HEK293 (cell line): ENCODE data around the gene PCDHA13.

Experiments
- BCL11A ChIP-seq: fragments of 450-650 bp; formaldehyde crosslinking; IDR thresholded peaks from 2 replicates; pipeline ENCODE4 v1.5.1; 2016; ENCODE audit warnings: low read depth, missing biosample characterization, missing genetic modification characterization
- FEZF1 ChIP-seq: fragments of 450-650 bp; formaldehyde crosslinking; IDR thresholded peaks from 2 replicates; pipeline ENCODE4 v1.5.1; 2016; ENCODE audit warnings: missing biosample characterization, missing genetic modification characterization
- KLF8 ChIP-seq: fragments of 450-650 bp; formaldehyde crosslinking; IDR thresholded peaks from 2 replicates; pipeline ENCODE4 v1.5.1; 2016; ENCODE audit warnings: missing biosample characterization, missing genetic modification characterization
- SCRT1 ChIP-seq: fragments of 450-650 bp; formaldehyde crosslinking; IDR thresholded peaks from 2 replicates; pipeline ENCODE4 v1.5.1; 2016; ENCODE audit warnings: missing biosample characterization, missing genetic modification characterization, borderline replicate concordance
- TRIM28 ChIP-seq: IDR thresholded peaks from 2 replicates; pipeline ENCODE4 v1.6.1; 2011; ENCODE audit warnings: low read length, control low read depth, borderline replicate concordance
- ZBTB7A ChIP-seq: fragments of 450-650 bp; formaldehyde crosslinking; IDR thresholded peaks from 2 replicates; pipeline ENCODE4 v1.5.1; 2016; ENCODE audit warnings: low read depth, missing biosample characterization, missing genetic modification characterization
- ZEB2 ChIP-seq: fragments of 450-650 bp; formaldehyde crosslinking; IDR thresholded peaks from 2 replicates; pipeline ENCODE4 v1.5.1; 2016; ENCODE audit warnings: missing biosample characterization, missing genetic modification characterization
- ZFHX2 ChIP-seq: fragments of 450-650 bp; formaldehyde crosslinking; conservative IDR thresholded peaks from 2 replicates; pipeline ENCODE4 v1.5.1; 2016; ENCODE audit warnings: missing biosample characterization, missing genetic modification characterization
- ZFP41 ChIP-seq: fragments of 450-650 bp; formaldehyde crosslinking; IDR thresholded peaks from 2 replicates; pipeline ENCODE4 v1.5.1; 2016; ENCODE audit warnings: missing biosample characterization, missing genetic modification characterization, borderline replicate concordance
- ZNF157 ChIP-seq: fragments of 450-650 bp; formaldehyde crosslinking; IDR thresholded peaks from 2 replicates; pipeline ENCODE4 v1.5.1; 2016; ENCODE audit warnings: missing biosample characterization, missing genetic modification characterization
- ZNF175 ChIP-seq: fragments of 450-650 bp; formaldehyde crosslinking; IDR thresholded peaks from 2 replicates; pipeline ENCODE4 v1.5.1; 2016; ENCODE audit warnings: missing biosample characterization, missing genetic modification characterization
- ZNF211 ChIP-seq: fragments of 450-650 bp; formaldehyde crosslinking; IDR thresholded peaks from 2 replicates; pipeline ENCODE4 v1.5.1; 2016; ENCODE audit warnings: low read depth, missing biosample characterization, missing genetic modification characterization
- ZNF266 ChIP-seq: fragments of 450-650 bp; formaldehyde crosslinking; IDR thresholded peaks from 2 replicates; pipeline ENCODE4 v1.5.1; 2016; ENCODE audit warnings: missing biosample characterization, missing genetic modification characterization, low read depth
- ZNF302 ChIP-seq: fragments of 450-650 bp; formaldehyde crosslinking; IDR thresholded peaks from 2 replicates; pipeline ENCODE4 v1.5.1; 2016; ENCODE audit warnings: missing biosample characterization, missing genetic modification characterization, low read depth
- ZNF341 ChIP-seq: fragments of 450-650 bp; formaldehyde crosslinking; IDR thresholded peaks from 2 replicates; pipeline ENCODE4; 2016; ENCODE audit warnings: low read depth, missing biosample characterization, missing genetic modification characterization
- ZNF350 ChIP-seq: fragments of 450-650 bp; formaldehyde crosslinking; IDR thresholded peaks from 2 replicates; pipeline ENCODE4 v1.5.0; 2017; ENCODE audit warnings: missing biosample characterization, mild to moderate bottlenecking, missing genetic modification characterization
- ZNF354C ChIP-seq: fragments of 450-650 bp; formaldehyde crosslinking; IDR thresholded peaks from 2 replicates; pipeline ENCODE4 v1.5.1; 2016; ENCODE audit warnings: missing biosample characterization, missing genetic modification characterization, low read depth, borderline replicate concordance
- ZNF391 ChIP-seq: fragments of 450-650 bp; formaldehyde crosslinking; IDR thresholded peaks from 2 replicates; pipeline ENCODE4 v1.5.1; 2016; ENCODE audit warnings: low read depth, missing biosample characterization, missing genetic modification characterization, borderline replicate concordance
- ZNF521 ChIP-seq: fragments of 450-650 bp; formaldehyde crosslinking; IDR thresholded peaks from 2 replicates; pipeline ENCODE4 v1.5.1; 2017; ENCODE audit warnings: missing biosample characterization, mild to moderate bottlenecking, missing genetic modification characterization
- ZNF529 ChIP-seq: fragments of 450-650 bp; formaldehyde crosslinking; IDR thresholded peaks from 2 replicates; pipeline ENCODE4 v1.5.1; 2017; ENCODE audit warnings: missing genetic modification characterization, missing biosample characterization; ENCODE audit not compliant: insufficient replicate concordance
- ZNF549 ChIP-seq: fragments of 450-650 bp; IDR thresholded peaks from 2 replicates; pipeline ENCODE4 v1.5.1; 2018; ENCODE audit warnings: missing biosample characterization, missing genetic modification characterization, mild to moderate bottlenecking, inconsistent platforms, moderate library complexity
- ZNF768 ChIP-seq: fragments of 450-650 bp; formaldehyde crosslinking; IDR thresholded peaks from 2 replicates; pipeline ENCODE4 v1.5.1; 2018; ENCODE audit warnings: missing biosample characterization, mild to moderate bottlenecking, missing genetic modification characterization
- ZSCAN30 ChIP-seq: fragments of 450-650 bp; IDR thresholded peaks from 2 replicates; pipeline ENCODE4 v1.5.1; 2018; ENCODE audit warnings: missing biosample characterization, mild to moderate bottlenecking, missing genetic modification characterization, moderate library complexity
- TF ChIP-seq, protein P1 (sequence below): fragments of 450-650 bp; formaldehyde crosslinking; conservative IDR thresholded peaks from 2 replicates; pipeline ENCODE4 v1.5.1; 2016; ENCODE audit warnings: low read depth, missing biosample characterization, missing genetic modification characterization
- TF ChIP-seq, protein P2 (sequence below): IDR thresholded peaks from 2 replicates; pipeline ENCODE4 v1.6.1; 2011; ENCODE audit warnings: mild to moderate bottlenecking, low read depth, low read length, borderline replicate concordance
- TF ChIP-seq, protein P3 (sequence below): fragments of 450-650 bp; formaldehyde crosslinking; IDR thresholded peaks from 2 replicates; pipeline ENCODE4 v1.5.1; 2016; ENCODE audit warnings: missing biosample characterization, missing genetic modification characterization
- TF ChIP-seq, protein P4 (sequence below): fragments of 450-650 bp; formaldehyde crosslinking; IDR thresholded peaks from 2 replicates; pipeline ENCODE4 v1.5.1; 2016; ENCODE audit warnings: missing biosample characterization, missing genetic modification characterization
- TF ChIP-seq, protein P5 (sequence below): fragments of 450-650 bp; formaldehyde crosslinking; IDR thresholded peaks from 2 replicates; pipeline ENCODE4 v1.5.1; 2016; ENCODE audit warnings: missing biosample characterization, missing genetic modification characterization

Gene PCDHA13

DNA sequence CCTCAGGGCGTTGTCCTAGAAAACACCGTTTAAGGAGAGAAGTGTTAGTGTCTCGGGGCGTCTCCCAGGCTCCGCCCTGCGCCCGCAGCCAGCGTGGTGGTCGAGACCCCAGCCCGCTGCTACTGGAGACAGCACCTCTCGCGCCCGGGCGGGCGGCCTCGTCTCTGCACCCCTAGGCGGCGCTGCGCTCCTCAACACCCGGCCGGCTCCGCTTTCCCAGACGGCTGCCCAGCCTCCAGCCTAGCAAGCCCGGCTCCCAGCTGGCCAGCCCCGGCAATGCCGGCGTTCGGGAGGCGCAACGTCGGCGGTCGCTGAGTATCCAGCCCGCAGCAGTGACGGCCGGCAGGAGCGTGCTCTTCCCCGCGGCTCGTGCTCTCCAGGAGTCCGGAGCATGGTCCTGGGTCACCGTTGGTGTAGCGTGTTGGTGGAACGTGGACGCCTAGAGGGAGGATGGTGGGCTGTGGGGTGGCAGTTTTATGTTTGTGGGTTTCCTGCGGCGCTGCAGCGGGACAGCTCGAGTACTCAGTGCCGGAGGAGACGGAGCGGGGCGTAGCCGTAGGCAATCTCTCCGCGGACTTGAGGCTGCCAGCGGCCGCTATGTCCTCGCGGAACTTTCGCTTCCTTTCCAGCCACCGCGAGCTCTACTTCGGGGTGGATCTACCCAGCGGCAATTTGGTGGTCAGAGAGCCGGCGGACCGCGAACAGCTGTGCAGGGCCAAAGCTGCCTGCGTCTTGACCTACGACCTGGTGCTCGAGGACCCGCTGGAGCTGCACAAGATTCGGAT is 44.7 kb downstream of the PCDHA13 start (continued):
- TF ChIP-seq SCRT1 (no peak), KLF8 (tag by site-specific recombination) (no peak), ZNF302 (tag by site-specific recombination) (no peak), ZNF341 (no peak), ZNF175 (tag by site-specific recombination) (no peak), ZSCAN30 (no peak), ZNF768 (tag by site-specific recombination) (no peak), TRIM28 (no peak), ZNF354C (no peak), ZEB2 (tag by site-specific recombination) (0 out of 2 replicates have a peak, but pooled peaks have one; percentile 31), ZNF529 (tag by site-specific recombination) (no peak), ZNF391 (tag by site-specific recombination) (no peak), ZNF266 (tag by site-specific recombination) (no peak), ZFP41 (tag by site-specific recombination) (no peak), ZBTB7A (tag by site-specific recombination) (no peak), BCL11A (tag by site-specific recombination) (no peak), FEZF1 (no peak), ZNF350 (tag by site-specific recombination) (no peak), ZFHX2 (tag by site-specific recombination) (no peak; the same call in 1 of the 2 replicates), ZNF521 (no peak), ZNF157 (no peak), ZNF211 (tag by site-specific recombination) (no peak), ZNF549 (tag by site-specific recombination) (no peak)
- TF ChIP-seq, protein P1, sequence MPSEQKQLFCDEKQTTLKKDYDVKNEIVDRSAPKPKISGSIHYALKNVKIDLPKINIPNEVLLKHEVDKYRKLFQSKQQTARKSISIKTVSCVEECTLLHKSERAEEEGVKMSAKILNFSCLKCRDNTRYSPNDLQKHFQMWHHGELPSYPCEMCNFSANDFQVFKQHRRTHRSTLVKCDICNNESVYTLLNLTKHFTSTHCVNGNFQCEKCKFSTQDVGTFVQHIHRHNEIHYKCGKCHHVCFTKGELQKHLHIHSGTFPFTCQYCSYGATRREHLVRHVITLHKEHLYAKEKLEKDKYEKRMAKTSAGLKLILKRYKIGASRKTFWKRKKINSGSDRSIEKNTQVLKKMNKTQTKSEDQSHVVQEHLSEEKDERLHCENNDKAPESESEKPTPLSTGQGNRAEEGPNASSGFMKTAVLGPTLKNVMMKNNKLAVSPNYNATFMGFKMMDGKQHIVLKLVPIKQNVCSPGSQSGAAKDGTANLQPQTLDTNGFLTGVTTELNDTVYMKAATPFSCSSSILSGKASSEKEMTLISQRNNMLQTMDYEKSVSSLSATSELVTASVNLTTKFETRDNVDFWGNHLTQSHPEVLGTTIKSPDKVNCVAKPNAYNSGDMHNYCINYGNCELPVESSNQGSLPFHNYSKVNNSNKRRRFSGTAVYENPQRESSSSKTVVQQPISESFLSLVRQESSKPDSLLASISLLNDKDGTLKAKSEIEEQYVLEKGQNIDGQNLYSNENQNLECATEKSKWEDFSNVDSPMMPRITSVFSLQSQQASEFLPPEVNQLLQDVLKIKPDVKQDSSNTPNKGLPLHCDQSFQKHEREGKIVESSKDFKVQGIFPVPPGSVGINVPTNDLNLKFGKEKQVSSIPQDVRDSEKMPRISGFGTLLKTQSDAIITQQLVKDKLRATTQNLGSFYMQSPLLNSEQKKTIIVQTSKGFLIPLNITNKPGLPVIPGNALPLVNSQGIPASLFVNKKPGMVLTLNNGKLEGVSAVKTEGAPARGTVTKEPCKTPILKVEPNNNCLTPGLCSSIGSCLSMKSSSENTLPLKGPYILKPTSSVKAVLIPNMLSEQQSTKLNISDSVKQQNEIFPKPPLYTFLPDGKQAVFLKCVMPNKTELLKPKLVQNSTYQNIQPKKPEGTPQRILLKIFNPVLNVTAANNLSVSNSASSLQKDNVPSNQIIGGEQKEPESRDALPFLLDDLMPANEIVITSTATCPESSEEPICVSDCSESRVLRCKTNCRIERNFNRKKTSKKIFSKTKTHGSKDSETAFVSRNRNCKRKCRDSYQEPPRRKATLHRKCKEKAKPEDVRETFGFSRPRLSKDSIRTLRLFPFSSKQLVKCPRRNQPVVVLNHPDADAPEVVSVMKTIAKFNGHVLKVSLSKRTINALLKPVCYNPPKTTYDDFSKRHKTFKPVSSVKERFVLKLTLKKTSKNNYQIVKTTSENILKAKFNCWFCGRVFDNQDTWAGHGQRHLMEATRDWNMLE (tag by site-specific recombination), result no peak
- TF ChIP-seq, protein P2, sequence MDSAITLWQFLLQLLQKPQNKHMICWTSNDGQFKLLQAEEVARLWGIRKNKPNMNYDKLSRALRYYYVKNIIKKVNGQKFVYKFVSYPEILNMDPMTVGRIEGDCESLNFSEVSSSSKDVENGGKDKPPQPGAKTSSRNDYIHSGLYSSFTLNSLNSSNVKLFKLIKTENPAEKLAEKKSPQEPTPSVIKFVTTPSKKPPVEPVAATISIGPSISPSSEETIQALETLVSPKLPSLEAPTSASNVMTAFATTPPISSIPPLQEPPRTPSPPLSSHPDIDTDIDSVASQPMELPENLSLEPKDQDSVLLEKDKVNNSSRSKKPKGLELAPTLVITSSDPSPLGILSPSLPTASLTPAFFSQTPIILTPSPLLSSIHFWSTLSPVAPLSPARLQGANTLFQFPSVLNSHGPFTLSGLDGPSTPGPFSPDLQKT, result no peak
- TF ChIP-seq, protein P3, sequence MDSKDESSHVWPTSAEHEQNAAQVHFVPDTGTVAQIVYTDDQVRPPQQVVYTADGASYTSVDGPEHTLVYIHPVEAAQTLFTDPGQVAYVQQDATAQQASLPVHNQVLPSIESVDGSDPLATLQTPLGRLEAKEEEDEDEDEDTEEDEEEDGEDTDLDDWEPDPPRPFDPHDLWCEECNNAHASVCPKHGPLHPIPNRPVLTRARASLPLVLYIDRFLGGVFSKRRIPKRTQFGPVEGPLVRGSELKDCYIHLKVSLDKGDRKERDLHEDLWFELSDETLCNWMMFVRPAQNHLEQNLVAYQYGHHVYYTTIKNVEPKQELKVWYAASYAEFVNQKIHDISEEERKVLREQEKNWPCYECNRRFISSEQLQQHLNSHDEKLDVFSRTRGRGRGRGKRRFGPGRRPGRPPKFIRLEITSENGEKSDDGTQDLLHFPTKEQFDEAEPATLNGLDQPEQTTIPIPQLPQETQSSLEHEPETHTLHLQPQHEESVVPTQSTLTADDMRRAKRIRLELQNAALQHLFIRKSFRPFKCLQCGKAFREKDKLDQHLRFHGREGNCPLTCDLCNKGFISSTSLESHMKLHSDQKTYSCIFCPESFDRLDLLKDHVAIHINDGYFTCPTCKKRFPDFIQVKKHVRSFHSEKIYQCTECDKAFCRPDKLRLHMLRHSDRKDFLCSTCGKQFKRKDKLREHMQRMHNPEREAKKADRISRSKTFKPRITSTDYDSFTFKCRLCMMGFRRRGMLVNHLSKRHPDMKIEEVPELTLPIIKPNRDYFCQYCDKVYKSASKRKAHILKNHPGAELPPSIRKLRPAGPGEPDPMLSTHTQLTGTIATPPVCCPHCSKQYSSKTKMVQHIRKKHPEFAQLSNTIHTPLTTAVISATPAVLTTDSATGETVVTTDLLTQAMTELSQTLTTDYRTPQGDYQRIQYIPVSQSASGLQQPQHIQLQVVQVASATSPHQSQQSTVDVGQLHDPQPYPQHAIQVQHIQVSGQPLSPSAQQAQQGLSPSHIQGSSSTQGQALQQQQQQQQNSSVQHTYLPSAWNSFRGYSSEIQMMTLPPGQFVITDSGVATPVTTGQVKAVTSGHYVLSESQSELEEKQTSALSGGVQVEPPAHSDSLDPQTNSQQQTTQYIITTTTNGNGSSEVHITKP (tag by site-specific recombination), result no peak
- TF ChIP-seq, protein P4, sequence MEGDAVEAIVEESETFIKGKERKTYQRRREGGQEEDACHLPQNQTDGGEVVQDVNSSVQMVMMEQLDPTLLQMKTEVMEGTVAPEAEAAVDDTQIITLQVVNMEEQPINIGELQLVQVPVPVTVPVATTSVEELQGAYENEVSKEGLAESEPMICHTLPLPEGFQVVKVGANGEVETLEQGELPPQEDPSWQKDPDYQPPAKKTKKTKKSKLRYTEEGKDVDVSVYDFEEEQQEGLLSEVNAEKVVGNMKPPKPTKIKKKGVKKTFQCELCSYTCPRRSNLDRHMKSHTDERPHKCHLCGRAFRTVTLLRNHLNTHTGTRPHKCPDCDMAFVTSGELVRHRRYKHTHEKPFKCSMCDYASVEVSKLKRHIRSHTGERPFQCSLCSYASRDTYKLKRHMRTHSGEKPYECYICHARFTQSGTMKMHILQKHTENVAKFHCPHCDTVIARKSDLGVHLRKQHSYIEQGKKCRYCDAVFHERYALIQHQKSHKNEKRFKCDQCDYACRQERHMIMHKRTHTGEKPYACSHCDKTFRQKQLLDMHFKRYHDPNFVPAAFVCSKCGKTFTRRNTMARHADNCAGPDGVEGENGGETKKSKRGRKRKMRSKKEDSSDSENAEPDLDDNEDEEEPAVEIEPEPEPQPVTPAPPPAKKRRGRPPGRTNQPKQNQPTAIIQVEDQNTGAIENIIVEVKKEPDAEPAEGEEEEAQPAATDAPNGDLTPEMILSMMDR (tag by site-specific recombination), result peak; percentile 75; the same call in 1 of the 2 replicates
- TF ChIP-seq, protein P5, sequence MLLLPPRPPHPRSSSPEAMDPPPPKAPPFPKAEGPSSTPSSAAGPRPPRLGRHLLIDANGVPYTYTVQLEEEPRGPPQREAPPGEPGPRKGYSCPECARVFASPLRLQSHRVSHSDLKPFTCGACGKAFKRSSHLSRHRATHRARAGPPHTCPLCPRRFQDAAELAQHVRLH (tag by site-specific recombination), result no peak
